Testis (tissue), 2 donors: Measurements from ENCODE around the gene PSAP.

Experiments used
- POLR2A ChIP-seq: fragments of 450-650 bp; IDR thresholded peaks from one replicate; pipeline ENCODE4 v1.6.1; 2017; ENCODE audit warnings: antibody characterized with exemption, mild to moderate bottlenecking, moderate library complexity
- TF ChIP-seq, protein P1 (sequence below), 3 experiments: fragments of 450-650 bp in 2 of 3; fragments of 200-600 bp in 1 of 3; sonication (generic) in 1 of 3; IDR thresholded peaks; one replicate each; pipeline ENCODE4 v1.5.1; 2016 to 2019; ENCODE audit warnings: antibody characterized with exemption in 3 of 3, mild to moderate bottlenecking in 2 of 3, moderate library complexity in 1 of 3

DNA sequence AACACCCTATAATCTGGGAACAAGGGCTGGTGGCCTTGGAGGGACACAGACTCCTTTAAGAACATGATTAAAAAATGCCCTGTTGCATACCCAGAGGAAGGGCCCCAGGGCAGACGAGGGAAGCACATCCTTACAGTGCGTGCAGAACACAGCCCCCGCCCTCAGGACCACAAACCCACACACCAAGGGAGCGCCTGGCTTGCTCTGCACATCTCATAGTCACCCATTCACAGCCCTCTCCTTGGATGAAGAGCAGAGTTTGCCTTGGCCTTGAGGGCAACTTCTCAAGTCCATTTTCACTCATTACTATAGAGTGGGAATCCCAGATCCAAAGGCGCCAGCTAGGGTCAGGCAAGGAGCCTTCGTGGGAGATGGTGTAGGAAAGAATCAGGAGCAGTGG lies 71.4 kb downstream of the PSAP start:
- TF ChIP-seq, protein P1, sequence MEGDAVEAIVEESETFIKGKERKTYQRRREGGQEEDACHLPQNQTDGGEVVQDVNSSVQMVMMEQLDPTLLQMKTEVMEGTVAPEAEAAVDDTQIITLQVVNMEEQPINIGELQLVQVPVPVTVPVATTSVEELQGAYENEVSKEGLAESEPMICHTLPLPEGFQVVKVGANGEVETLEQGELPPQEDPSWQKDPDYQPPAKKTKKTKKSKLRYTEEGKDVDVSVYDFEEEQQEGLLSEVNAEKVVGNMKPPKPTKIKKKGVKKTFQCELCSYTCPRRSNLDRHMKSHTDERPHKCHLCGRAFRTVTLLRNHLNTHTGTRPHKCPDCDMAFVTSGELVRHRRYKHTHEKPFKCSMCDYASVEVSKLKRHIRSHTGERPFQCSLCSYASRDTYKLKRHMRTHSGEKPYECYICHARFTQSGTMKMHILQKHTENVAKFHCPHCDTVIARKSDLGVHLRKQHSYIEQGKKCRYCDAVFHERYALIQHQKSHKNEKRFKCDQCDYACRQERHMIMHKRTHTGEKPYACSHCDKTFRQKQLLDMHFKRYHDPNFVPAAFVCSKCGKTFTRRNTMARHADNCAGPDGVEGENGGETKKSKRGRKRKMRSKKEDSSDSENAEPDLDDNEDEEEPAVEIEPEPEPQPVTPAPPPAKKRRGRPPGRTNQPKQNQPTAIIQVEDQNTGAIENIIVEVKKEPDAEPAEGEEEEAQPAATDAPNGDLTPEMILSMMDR (IDR thresholded peaks at IDR 0.05) = no peak
- TF ChIP-seq POLR2A = no peak
